ENCODE results near the gene HEXD. TPM values are rescaled to one million over a fixed set of nuclear protein-coding genes. Genes with fewer than 3 reads are reported as not detected.
"Not testable (repeated sequence)": the region's sequence is repeated elsewhere in the genome, so short reads cannot be mapped to it uniquely, and the experiment has no call there.

HEXD gene
- polyA plus RNA-seq, 3 donors, result 28.1 to 55.7 (median 38.3) TPM

GRCh38 chr17:82446649-82447048, 28.5 kb downstream of the HEXD start:
- DNase-seq (ENCODE audit: extremely low read depth in 1 of 11, low read depth in 9 of 11, low spot score in 4 of 11), result no peak

DNA sequence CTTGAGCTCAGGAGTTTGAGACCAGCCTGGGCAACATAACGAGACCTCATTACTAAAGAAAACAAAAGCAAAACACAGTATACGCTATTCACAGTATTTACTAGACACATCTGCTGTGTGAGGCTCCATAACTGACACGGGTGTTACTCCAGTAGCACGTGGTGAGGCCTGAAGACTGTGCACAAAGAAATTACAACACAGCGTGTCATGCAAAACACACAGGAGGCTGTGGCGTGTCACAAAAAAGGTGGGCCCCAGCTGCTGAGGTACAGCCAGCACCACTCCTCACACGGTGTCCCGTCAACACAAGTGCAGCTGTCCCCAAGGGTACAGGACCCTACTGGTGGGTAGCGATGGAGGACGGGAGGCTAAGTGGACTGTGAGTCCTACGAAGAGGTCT, 29.7 kb downstream of the HEXD start:
- no peak for DNase-seq (ENCODE audit: extremely low read depth in 1 of 11, low read depth in 9 of 11, low spot score in 4 of 11)

GRCh38 chr17:82449131-82449882, 31.2 kb downstream of the HEXD start:
- no peak for DNase-seq (ENCODE audit: extremely low read depth in 1 of 11, low read depth in 9 of 11, low spot score in 4 of 11)

DNA sequence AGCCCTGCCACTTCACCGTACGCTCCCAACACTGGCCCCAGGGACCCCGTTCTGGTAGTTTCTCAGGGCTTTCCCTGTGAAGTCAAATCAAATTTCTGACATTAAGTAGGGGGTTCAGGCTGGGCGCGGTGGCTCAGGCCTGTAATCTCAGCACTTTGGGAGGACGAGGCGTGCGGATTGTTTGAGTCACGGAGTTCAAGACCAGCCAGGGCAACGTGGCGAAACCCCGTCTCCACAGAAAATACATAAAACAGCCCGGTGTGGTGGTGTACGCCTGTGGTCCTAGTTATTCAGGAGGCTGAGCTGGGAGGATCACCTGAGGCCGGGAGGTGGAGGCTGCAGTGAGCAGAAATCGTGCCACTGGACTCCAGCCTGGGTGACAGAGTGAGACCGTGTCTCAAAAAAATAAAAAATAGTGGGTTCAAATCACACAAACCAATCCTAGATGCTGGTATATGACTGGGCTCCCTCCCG, 31.8 kb downstream of the HEXD start:
- no peak for DNase-seq (ENCODE audit: extremely low read depth in 1 of 11, low read depth in 9 of 11, low spot score in 4 of 11)

DNA sequence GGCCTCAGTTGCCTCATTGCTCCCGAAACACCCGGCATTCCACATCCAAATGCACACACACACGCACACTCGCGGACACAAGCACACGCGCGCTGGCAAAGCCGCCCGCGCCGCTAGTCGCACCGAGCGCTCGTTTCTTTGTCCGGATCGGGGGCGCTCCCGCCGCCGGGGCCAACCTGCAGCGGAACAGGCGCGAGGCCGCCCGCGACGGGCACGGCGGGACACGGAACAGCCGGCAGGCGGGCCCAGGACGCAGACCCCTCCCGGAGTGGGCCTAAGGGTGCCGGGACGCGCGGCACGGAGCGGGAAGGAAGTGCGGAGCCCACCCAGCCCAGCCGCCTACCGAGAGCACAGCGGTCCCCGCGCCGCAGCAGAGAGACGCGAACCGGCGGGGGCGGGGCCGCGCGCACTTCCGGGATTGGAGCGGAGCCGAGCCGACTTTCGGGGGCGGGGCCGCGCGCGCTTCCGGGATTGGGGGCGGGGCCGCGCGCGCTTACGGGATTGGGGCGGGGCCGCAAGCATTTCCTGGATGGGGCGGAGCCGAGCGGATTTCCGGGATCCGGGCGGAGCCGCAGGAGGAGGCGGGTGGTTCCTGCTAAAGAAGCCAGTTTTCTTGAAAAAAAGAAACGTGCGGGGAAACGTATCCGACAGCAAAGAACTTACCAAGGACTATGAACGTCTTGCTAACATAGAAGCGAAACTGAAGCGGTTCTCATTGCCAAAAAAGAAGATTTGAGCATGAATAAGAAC, 32.4 kb downstream of the HEXD start, which contains the start of gene CYBC1:
Gene CYBC1, minus strand, starts transcription at position 396 of the 750 bp plus-strand sequence. CDS start 1,498 bp downstream, outside the sequence.
- DNase-seq (ENCODE audit: extremely low read depth in 1 of 11, low read depth in 9 of 11, low spot score in 4 of 11), result peak; percentile 68 to 92 (median 84)

GRCh38 chr17:82452162-82452561, 34.0 kb downstream of the HEXD start:
- DNase-seq (ENCODE audit: extremely low read depth in 1 of 11, low read depth in 9 of 11, low spot score in 4 of 11), result no peak

GRCh38 chr17:82453151-82453550, 35.0 kb downstream of the HEXD start:
- not testable (repeated sequence) for DNase-seq (ENCODE audit: extremely low read depth in 1 of 11, low read depth in 9 of 11, low spot score in 4 of 11)

DNA sequence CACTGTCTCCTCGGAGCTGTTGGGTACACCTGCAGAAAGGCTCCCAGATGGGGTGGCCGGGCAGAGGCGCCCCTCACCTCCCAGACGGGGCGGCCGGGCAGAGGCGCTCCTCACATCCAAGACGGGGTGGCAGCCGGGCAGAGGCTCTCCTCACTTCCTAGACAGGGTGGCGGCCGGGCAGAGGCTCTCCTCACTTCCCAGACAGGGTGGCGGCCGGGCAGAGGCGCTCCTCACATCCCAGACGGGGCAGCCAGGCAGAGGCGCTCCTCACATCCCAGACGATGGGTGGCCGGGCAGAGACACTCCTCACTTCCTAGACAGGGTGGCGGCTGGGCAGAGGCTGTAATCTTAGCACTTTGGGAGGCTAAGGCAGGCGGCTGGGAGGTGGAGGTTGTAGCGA, 35.6 kb downstream of the HEXD start:
- not testable (repeated sequence) for DNase-seq (ENCODE audit: extremely low read depth in 1 of 11, low read depth in 9 of 11, low spot score in 4 of 11)

DNA sequence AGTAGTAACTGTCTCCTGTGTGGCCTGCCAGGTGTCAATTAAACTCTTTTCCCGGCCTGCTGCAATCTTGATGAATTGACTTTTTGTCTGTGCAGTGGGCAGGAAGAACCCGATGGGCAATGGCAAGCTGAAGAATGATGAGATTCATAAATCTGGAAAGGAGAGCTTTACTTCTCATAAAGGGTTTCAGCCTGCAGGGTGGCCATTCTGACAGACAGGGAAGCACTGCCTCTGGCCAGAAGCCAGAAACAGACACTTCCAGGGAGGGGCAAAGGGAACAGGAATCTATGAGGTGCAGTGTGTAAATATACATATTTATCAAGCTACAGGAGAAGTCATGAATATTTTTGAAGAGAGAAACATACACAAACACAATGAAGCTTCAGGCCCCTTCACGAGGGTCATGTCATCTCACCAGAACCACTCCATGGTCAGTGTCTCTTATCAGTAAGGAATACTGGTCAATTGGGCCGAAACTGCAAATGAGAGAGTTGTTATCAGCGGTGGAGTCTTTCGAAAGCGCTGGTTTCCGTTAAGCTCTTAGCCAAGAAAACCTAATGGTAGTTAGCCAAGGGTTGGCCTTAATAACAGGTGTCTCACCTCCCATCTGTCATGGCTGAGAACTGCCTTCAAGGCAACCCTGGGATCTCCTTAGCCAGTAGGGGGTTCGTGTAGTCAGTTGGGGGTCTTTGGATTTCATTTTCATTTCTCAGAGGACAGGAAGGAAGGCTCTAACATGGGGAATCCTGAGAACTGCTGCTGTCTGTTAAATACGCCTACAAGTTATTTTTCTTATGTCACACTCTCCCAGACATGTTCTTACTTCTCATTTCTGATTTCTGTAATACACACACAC, 39.2 kb downstream of the HEXD start:
- no peak for DNase-seq (ENCODE audit: extremely low read depth in 1 of 11, low read depth in 9 of 11, low spot score in 4 of 11)

- peak in 2 of 11 donors; percentile 80 to 81 for DNase-seq (ENCODE audit: extremely low read depth in 1 of 11, low read depth in 9 of 11, low spot score in 4 of 11)
These were observed 39.7 kb downstream of the HEXD start for GRCh38 chr17:82457929-82458178.

- peak; percentile 85 to 98 (median 96) for DNase-seq (ENCODE audit: extremely low read depth in 1 of 11, low read depth in 9 of 11, low spot score in 4 of 11)
These were observed 40.2 kb downstream of the HEXD start, which contains the start of gene NARF for GRCh38 chr17:82458179-82458884. TSS of gene NARF (plus strand) at chr17:82458741. CDS start at chr17:82458804, 63 bp downstream.

DNA sequence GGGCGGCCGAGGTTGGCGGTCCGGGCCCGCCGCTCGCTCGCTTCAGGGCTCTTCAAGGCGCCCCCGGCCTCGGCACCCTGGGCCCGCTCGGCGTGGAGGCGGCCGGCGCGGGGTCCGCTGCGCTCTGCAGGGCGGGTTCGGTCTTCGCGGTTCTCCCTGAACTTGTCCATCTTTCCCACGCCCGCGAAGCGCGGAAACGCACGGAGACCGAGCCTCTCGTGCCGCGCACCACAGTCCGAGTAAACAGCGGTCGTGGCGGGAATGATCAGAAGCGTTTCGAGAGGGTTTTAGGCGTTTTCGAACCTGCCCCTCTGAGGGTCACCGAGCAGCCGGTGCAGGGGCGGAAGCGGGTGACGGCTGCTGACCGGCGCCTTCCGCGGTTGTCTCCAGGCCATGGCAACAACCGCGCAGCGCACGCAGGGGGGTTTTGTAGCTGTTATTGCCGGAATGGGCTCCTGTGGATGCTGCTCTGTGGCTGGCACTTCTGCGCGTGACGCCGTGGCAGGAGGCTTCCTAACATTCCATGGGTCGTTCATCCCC, 40.8 kb downstream of the HEXD start:
- no peak for DNase-seq (ENCODE audit: extremely low read depth in 1 of 11, low read depth in 9 of 11, low spot score in 4 of 11)

DNA sequence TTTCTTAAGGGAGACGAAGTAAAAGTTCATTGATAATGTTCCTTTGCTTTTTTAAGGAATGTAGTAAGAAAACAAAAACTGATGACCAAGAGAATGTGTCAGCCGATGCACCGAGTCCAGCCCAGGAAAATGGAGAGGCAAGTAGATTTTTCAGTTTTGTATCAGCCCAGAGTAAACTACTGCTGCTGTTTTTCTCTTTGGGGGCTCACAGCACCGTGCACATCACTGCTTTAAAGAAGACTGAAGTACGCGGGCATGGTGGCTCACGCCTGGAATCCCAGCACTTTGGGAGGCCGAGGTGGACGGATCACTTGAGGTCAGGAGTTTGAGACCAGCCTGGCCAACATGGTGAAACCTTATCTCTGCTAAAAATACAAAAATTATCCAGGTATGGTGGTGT, 41.8 kb downstream of the HEXD start:
- DNase-seq (ENCODE audit: extremely low read depth in 1 of 11, low read depth in 9 of 11, low spot score in 4 of 11), result not testable (repeated sequence)

GRCh38 chr17:82461827-82462524, 43.8 kb downstream of the HEXD start:
- DNase-seq (ENCODE audit: extremely low read depth in 1 of 11, low read depth in 9 of 11, low spot score in 4 of 11), result no peak

DNA sequence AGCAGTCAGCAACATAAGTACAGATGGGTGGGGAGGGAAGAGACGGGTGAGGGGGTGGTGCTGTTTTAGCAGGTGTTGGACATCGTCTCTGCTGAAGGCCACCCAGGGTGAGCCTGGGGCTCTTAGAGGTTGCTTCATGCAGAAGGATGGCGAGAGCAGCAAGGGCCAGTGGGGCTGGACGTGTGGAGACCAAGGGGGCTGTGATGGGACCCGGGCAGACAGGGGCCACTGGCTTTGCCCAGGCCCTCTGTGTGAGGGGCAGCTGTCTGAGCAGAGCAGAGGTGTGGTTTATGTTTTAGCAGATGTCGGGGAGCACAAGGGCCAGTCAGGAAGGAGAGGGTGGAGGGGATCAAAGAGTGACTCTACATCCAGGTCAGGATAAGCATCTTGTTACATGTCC, 45.2 kb downstream of the HEXD start:
- DNase-seq (ENCODE audit: extremely low read depth in 1 of 11, low read depth in 9 of 11, low spot score in 4 of 11), result no peak

DNA sequence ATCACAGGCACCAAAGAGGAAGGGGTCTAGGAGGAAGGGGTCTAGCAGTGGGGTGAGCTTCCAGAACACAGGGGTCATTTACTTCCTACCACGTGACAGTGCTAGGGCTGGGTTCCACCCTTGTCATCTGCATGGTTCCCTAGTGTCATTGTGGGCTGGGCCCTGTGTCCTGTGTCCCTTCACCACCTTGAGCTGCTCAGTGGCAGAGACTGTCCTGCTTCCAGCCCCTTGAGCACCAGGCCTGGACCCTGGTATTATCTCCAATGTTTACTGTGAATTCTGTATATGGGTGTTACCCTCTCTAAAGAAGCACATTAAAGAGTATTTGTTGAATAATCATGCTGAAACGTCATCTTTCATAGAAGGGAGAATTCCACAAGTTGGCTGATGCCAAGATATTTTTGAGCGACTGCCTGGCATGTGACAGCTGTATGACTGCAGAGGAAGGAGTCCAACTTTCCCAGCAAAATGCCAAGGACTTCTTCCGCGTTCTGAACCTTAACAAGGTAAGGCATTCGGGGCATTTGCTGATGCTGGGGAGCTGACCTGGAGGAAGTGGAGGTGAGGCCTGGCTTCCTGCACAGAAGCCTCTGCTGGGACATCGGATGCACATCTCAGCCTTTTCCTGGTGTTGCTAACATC, 45.9 kb downstream of the HEXD start:
- no peak for DNase-seq (ENCODE audit: extremely low read depth in 1 of 11, low read depth in 9 of 11, low spot score in 4 of 11)

DNA sequence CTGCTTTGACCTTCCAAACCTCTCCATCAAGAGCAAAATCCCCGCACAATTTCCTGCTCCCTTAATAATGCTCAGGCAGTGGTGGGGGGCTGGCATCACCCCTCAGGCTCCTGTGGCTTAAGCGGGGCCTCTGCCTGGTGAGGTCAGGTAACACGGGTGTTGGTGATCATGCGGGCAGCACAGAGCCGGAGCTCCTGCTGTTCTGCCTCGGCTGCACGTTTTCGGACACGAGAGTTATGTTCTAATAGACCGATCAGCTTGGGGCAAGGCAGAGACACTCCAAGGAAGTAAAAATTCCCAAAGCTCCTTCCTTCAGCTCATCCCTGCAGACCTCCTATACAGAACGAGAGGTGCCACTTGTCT, 46.4 kb downstream of the HEXD start:
- no peak for DNase-seq (ENCODE audit: extremely low read depth in 1 of 11, low read depth in 9 of 11, low spot score in 4 of 11)

Data from renal cortex interstitium (tissue), 11 donors.